GM12873 (cell line): ENCODE results near the gene LMBR1.

Source experiments
- CTCF ChIP-seq: IDR thresholded peaks from 2 replicates; pipeline ENCODE4 v1.5.1; 2012; ENCODE audit warnings: low read depth, mild to moderate bottlenecking, moderate library complexity, low read length, control low read depth; ENCODE audit not compliant: insufficient read depth; ENCODE audit errors: missing control alignments

Gene LMBR1

GRCh38 chr7:156629873-156630272 is 263.1 kb downstream of the LMBR1 start:
- no peak for TF ChIP-seq CTCF

- no peak for TF ChIP-seq CTCF
These were observed 264.4 kb downstream of the LMBR1 start for GRCh38 chr7:156628562-156628961.
